Activated CD4-positive, alpha-beta T cell treated with anti-CD3 and anti-CD28 coated beads, Interleukin-2, Interleukin-6, amounts not matched to agents 100 ng/mL and 50 ng/mL, durations not matched to agents 16 hours and 8 hours (primary cell): Measurements from ENCODE around the gene UTF1.

Source experiments
- DNase-seq: peaks from one replicate; pipeline ENCODE4 v3.0.0-alpha.2; 2020

Gene UTF1

GRCh38 chr10:133267293-133267692, 37.3 kb downstream of the UTF1 start:
- DNase-seq, result no peak

GRCh38 chr10:133267829-133268228, 37.8 kb downstream of the UTF1 start:
- DNase-seq, result no peak

GRCh38 chr10:133268532-133268931, 38.5 kb downstream of the UTF1 start:
- DNase-seq, result no peak

GRCh38 chr10:133269367-133269766, 39.4 kb downstream of the UTF1 start:
- no peak for DNase-seq

GRCh38 chr10:133270204-133270603, 40.2 kb downstream of the UTF1 start:
- DNase-seq, result no peak

GRCh38 chr10:133270773-133271297, 40.8 kb downstream of the UTF1 start:
- DNase-seq, result no peak

GRCh38 chr10:133271521-133272300, 41.7 kb downstream of the UTF1 start:
- DNase-seq, result no peak

- DNase-seq, result no peak
These were observed 42.4 kb downstream of the UTF1 start for GRCh38 chr10:133272301-133272963.

GRCh38 chr10:133272964-133273420, 43.0 kb downstream of the UTF1 start:
- DNase-seq, result no peak

GRCh38 chr10:133273534-133274143, 43.6 kb downstream of the UTF1 start:
- no peak for DNase-seq

GRCh38 chr10:133274751-133275683, 45.0 kb downstream of the UTF1 start:
- peak; percentile 86 for DNase-seq

GRCh38 chr10:133275684-133276092, 45.7 kb downstream of the UTF1 start:
- peak; percentile 74 for DNase-seq

- no peak for DNase-seq
These were observed 46.0 kb downstream of the UTF1 start for GRCh38 chr10:133276100-133276434.

GRCh38 chr10:133276435-133277201, 46.6 kb downstream of the UTF1 start, which contains the start of gene ADAM8:
ADAM8 (minus strand) TSS chr10:133276868; CDS start chr10:133276817, 51 bp downstream.
- peak; percentile 83 for DNase-seq

- no peak for DNase-seq
These were observed 47.4 kb downstream of the UTF1 start for GRCh38 chr10:133277277-133277992.

GRCh38 chr10:133277993-133278576, 48.1 kb downstream of the UTF1 start:
- DNase-seq, result no peak

GRCh38 chr10:133278577-133279265, 48.7 kb downstream of the UTF1 start:
- peak; percentile 84 for DNase-seq

GRCh38 chr10:133279326-133280226, 49.6 kb downstream of the UTF1 start:
- DNase-seq, result no peak
